SK-MEL-5 (cell line): ENCODE measurements around the gene SORBS2. TPM values are rescaled to one million over a fixed set of nuclear protein-coding genes. Genes with fewer than 3 reads are reported as not detected.
A peak's percentile ranks its signal among the peaks of the same experiment; 100 is the strongest.

Experiments used
- DNase-seq: peaks from one replicate; pipeline ENCODE4 v3.0.0-alpha.2; 2016; ENCODE audit warnings: low read depth, low spot score
- in situ Hi-C: cut with HindIII; loops from 2 replicates; pipeline ENCODE4 v1.10.0; 2016; ENCODE audit warnings: low sequenced_read_pairs, high pct_unique_total_duplicates, low pct_unique_long_range_greater_than_20kb
- total RNA-seq: library from RNA; depleted of rRNA; stranded (reverse); fragments of >200 nt; shearing (Covaris generic); gene quantifications from 2 replicates; pipeline ENCODE4 v1.2.3, GENCODE V29; 2014

Gene SORBS2
- total RNA-seq, 1 experiment from 2014 or later: 45.8 TPM

DNA sequence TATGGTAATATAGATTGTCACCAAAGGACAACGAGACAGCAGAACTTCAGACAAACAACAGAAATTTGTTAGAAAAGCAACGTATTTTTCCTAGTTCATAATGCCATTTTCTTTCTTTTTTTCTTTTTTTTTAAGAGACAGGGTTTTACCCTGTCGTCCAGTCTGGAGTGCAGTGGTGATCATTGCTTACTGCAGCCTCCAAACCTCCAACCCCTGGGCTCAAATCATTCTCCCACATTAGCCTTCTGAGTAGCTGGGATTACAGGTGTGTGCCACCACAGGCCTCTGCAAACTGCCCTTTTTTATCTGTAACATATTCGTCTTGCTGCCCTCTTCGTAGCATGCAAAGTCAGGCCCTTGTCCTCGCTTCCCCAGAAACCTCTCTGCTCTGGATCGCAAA lies 160.1 kb downstream of the SORBS2 start:
- in situ Hi-C loops: no loop called here
- DNase-seq: no peak

- DNase-seq: no peak
- in situ Hi-C loops: no loop called here
Measured at GRCh38 chr4:185651137-185651677, 160.8 kb downstream of the SORBS2 start.

DNA sequence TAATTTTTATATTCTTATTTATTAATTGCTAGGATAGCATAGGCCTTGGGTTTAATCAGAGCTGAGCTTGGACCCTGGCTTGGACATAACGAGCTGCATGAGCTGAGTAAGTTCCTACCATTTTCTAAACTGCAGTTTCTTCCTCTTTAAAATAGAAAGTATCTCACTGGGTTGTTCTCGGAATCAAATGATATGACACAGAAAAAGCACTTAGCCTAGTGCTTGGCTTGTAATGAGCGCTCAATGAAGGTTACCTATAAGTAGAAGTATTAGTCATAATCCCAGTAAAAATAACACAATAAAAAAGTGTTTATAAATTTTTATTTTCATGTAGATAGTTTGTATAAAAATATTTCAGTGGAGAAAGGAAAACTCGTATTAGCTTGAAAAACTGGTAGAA lies 163.4 kb downstream of the SORBS2 start:
- DNase-seq: no peak
- in situ Hi-C loops: loop anchor here (10.0 kb wide), 1 partner anchor 376 kb away; no protein-coding TSS in a partner anchor

GRCh38 chr4:185645403-185645802 lies 166.6 kb downstream of the SORBS2 start:
- in situ Hi-C loops: loop anchor here (10.0 kb wide), 1 partner anchor 379 kb away; no protein-coding TSS in a partner anchor
- no peak for DNase-seq

DNA sequence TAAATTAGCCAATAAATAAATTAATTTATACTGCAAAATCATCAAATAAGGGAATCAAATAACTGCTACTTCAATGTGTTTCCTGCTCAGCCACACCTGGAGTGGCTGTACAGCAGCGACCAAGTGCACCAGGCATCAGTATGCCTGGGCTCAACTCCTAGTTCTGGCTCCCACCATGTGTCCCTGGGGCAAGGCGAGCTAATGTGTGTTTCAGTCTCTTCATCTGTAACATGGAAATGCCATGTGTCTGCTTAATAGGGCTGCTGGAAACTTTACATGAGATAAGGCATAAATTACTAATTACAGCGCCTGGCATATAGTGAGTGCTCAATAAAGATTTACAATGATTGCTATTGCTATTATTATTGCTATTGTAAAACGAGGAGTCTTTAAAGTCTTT lies 167.6 kb downstream of the SORBS2 start:
- in situ Hi-C loops: loop anchor here (10.0 kb wide), 1 partner anchor 380 kb away; no protein-coding TSS in a partner anchor
- no peak for DNase-seq

GRCh38 chr4:185642907-185643306 lies 169.1 kb downstream of the SORBS2 start:
- in situ Hi-C loops: loop anchor here (10.0 kb wide), 1 partner anchor 382 kb away; no protein-coding TSS in a partner anchor

GRCh38 chr4:185640811-185641675 lies 171.0 kb downstream of the SORBS2 start:
- in situ Hi-C loops: loop anchor here (10.0 kb wide), 1 partner anchor 384 kb away; no protein-coding TSS in a partner anchor

More at GRCh38 chr4:185642907-185643306, 169.1 kb downstream of the SORBS2 start:
- DNase-seq: no peak

GRCh38 chr4:185638548-185639301 lies 173.3 kb downstream of the SORBS2 start:
- in situ Hi-C loops: no loop called here

More at GRCh38 chr4:185640811-185641675, 171.0 kb downstream of the SORBS2 start:
- DNase-seq: peak; percentile 85

GRCh38 chr4:185638093-185638492 lies 173.9 kb downstream of the SORBS2 start:
- in situ Hi-C loops: no loop called here
- no peak for DNase-seq

More at GRCh38 chr4:185638548-185639301, 173.3 kb downstream of the SORBS2 start:
- no peak for DNase-seq

DNA sequence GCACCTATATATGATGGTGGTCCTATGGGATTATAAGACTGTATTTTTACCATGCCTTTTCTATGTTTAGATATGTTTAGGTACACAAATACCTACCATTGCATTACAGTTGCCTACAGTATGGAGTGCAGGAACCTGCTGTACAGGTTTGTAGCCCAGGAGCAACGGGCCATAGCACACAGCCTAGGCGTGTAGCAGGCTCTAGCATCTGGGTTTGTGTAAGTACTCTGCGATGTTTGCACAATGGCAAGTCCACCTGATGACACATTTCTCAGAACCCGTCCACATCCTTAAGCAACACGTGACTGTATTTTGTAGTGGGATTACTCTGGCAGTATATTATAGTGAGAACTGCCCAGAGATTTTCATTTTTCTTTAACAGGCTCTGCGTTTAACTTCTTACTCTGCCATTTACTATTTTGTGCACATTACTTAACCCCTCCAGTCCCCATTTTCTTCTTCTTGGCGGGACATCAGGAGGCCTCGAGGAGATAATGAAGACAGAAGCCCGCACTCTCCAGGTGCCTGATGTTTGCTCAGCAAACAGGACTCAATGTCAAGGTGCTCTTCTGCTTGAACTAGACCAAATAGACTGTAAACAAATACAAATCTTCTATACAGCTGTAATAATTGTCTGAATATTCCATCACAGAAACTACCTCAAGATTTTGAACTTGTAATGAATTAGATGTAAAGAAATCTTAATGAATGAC lies 174.7 kb downstream of the SORBS2 start:
- no peak for DNase-seq
- in situ Hi-C loops: no loop called here

- peak; percentile 47 for DNase-seq
- in situ Hi-C loops: no loop called here
Measured at GRCh38 chr4:185634066-185634652, 177.8 kb downstream of the SORBS2 start.

DNA sequence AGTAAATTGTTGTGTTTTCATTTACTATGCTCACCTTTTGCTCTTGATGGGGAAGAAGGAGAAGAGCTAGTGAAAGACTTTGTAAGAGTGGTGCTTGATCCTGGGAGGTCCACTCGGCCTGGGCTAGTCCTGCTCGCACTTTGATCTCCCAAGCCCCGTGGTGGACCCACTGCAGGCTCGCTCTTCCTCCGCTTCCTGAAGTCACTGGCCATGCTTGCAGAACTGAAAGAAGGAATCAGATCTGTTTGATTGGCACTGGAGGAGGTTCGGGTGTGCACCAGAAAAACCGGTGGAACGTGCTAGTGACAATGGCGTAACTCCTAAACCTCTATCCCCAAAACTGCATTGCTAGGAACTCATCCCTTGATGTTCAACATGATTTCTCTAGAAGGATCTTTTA lies 185.2 kb downstream of the SORBS2 start:
- in situ Hi-C loops: no loop called here
- DNase-seq: no peak

GRCh38 chr4:185625503-185625902 lies 186.5 kb downstream of the SORBS2 start:
- in situ Hi-C loops: no loop called here
- DNase-seq: no peak

- in situ Hi-C loops: no loop called here
- DNase-seq: no peak
Measured at GRCh38 chr4:185624259-185624589, 187.8 kb downstream of the SORBS2 start.

DNA sequence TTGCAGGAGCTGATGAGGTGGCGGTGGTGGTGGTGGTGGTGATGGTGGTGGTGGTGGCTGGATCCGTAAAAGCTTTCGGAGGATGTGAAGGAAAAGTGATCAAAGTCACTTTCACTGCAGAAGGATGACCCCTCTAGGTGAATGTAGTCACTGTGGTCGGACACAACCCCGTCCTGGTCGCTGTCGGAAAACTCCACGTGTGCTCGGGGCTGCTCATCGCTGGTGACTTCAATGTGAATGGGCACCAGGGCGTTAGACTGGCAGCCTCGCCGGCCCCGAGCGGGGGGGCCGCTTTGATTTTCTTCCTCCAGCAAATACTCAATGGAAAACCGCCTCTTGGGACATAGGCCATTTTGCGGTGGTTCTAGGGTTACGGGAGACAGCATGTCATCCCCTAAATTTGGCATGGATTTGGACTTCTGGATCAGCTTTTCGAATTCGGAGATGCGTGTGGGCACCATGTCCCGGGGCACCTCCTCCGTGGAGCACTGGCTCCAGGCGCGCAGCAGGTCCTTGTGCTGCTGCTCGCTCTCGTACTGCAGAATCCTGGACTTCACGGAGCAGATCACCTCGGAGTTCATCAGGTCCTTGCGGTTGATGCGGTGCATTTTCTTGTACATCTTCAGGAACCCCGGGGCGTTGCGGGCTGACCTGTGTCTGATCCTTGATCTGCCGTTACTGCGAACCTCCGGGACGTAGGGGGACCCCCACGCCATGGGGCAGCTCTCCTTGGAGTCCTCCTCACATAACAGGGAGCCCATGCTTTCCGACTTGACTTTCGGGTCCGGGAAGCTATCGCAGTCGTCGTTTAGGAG lies 188.3 kb downstream of the SORBS2 start:
- in situ Hi-C loops: no loop called here
- DNase-seq: no peak

GRCh38 chr4:185608185-185608584 lies 203.8 kb downstream of the SORBS2 start:
- DNase-seq: no peak
- in situ Hi-C loops: no loop called here
